HK-2 (cell line): ENCODE measurements around the gene ARSG.
"Not testable (repeated sequence)": the region's sequence is repeated elsewhere in the genome, so short reads cannot be mapped to it uniquely, and the experiment has no call there.

Experiments
- DNase-seq: peaks from one replicate; pipeline ENCODE4 v3.0.0-alpha.2; 2018; ENCODE audit not compliant: unreplicated experiment

The ARSG gene

DNA sequence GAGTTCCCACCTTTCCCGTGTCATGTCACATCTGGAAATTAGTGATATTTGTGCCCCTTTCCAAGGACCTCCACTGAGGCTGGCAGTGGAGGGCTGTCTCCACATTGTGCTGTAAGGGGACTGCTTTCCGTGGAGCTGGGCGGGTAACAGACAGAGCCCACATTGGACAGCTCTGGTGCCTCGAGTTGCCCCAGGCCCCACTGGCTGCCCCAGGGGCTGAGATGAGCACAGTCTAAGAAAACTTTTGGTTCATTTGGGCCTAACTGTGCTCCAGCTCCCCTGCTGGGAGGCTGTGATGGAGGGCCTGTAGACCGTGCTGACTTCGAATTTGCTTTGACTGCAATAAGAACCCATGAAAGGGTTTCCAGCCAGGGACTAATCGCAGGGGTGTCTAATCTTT, 38.0 kb downstream of the ARSG start:
- no peak for DNase-seq

DNA sequence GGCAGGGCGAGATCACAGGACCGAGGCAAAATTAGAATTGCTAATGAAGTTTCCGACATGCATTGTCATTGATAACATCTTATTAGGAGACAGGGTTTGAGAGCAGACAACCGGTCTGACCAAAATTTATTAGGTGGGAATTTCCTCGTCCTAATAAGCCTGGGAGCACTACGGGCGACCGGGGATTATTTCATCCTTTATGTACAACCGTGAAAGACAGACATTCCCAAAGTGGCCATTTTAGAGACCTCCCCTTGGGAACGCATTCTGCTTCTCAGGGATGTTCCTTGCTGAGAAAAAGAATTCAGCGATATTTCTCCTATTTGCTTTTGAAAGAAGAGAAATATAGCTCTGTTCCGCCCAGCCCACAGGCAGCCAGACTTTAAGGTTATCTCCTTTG, 40.6 kb downstream of the ARSG start:
- DNase-seq: not testable (repeated sequence)

DNA sequence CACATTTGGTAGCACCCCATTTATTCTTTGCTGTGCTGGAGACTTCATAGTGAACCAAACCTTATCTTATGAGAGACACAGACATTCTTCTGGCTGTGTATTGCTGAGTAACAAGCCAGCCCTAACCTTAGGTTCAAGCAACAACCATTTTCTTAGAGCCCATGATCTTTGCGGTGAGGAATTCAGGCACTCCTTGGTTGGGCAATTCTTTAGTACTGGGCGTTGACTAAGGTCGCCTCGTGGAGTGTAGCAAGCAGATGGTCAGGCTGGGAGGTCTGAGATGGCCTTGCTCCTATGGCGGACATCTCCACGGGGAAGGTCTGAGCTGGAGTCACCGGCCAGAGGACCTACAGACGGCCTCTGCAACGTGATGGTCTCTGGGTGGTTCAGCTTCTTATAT, 43.1 kb downstream of the ARSG start:
- DNase-seq: no peak

DNA sequence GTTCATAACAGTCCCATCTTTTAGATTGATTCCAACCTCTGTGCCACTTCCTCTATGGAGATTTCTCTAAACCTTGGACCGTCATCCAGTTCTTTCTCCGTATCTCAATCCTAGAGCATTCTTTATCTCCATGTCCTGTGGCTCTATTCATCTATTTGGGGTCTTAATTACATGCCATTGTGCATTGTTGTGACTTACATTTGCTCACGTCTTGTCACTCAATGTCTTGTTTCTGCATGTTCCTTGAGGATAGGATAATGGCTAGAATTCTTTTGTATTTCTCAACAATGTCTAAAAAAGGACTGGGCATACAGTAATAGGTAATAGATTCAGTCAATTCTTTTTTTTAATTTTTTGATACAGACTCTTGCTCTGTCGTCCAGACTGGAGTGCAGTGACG, 50.2 kb downstream of the ARSG start:
- no peak for DNase-seq

DNA sequence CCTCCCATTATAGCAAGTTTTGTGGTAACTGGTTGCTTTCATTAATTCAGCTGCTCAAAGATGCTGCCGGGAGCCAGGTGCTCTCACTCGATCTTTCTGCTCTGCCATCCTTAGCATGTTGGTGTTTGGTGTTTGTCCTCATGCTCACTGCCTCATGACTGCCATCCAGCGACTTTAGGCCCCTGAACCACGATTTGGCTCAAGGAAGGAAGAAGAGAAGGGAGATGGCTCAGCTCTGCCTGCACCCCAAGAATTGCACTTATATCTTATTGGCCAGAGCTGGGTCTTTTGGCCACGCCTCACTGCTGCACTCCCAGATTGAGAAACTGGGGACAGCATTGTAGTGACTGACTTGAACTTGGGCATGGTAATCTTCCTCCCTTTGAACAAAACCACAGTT, 52.7 kb downstream of the ARSG start:
- DNase-seq: no peak

DNA sequence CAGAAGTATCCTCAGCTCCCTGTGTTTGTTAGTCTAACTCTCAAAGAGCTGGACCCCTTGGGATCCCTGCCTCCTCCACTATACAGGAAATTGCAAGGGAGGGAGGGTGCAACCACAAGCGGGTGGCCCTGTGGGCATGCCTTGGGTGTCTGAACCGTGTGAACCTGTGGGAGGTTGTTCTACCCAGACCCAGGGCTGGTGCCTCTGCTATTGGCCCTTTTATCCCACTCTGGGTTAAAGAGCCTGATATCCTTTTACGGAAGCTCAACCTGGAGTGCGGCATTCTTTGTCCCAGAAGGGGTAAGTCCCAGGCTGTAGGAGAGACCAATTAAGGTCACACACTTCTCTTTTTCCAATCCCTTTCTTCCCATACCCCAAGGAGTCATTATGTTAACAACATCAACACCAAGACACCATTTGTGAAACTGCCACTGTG, 53.4 kb downstream of the ARSG start:
- DNase-seq: no peak

DNA sequence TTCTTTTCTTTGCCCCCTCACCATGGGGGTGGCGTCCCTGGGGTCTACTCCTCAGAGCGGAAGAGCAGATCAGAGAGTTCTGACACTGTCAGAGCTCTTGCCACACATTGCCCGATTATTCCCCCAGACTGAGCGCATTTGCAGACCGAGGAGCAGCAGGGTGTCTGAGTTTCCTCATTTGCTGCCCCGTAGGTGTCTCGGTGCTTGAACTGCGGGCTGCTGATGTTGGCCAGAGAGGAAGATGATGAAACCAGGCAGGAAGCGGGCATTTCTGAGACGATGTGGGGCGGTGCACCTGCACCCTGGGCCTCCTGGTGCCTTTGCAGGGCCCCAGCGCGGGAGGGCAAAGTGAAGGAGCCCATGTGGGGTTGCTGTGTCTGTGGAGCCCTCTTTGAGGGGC, 55.2 kb downstream of the ARSG start:
- DNase-seq: no peak

DNA sequence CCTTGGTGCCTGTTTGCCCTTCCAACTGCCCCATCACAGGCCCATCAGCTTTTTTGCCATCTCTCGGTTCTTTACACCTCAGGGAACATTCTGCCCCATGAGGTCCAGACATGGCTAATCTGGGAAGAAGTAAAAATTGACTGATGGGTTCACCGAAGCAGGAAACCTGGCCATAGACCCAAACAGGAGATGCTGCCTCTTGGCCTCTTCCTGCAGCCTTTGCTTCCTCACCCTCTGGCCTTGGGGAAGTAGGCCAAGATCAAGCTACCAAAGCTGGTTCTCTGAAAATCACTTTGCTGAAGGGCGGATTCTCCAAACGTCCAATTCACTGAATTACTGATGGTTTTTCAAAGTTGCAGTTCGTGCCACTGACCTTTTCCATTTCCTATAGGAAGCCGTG, 56.1 kb downstream of the ARSG start:
- DNase-seq: no peak

DNA sequence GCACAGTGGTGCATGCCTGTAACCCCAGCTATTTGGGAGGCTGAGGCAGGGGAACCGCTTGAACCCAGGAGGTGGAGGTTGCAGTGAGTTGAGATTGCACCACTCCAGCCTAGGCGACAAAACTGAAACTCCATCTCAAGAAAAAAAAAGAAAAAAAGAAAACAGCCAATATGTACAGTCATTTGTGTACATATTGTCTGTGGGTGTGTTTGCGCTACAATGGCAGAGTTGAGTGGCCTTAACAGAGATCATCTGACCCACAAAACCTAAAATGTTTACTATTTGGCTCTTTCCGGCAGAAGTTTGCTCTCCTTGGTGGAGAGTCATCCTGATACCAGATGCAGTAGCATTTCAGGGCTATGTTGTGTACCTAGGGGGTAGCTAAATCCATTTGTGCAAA, 57.9 kb downstream of the ARSG start:
- no peak for DNase-seq

DNA sequence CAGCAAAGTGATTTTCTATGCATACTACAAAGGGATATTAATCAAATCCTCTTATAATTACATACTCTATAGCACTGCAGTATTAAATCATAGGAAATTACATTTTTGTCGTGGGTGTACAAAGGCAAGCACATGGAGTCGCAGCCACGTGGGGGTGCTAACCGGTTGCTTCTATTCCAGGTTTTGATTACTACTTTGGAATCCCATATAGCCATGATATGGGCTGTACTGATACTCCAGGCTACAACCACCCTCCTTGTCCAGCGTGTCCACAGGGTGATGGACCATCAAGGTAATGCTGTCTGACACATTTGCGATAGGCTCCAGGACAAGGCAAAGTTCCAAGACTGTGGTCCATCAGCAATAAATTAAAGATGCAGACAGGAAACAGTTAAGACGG, 60.1 kb downstream of the ARSG start:
- DNase-seq: no peak

DNA sequence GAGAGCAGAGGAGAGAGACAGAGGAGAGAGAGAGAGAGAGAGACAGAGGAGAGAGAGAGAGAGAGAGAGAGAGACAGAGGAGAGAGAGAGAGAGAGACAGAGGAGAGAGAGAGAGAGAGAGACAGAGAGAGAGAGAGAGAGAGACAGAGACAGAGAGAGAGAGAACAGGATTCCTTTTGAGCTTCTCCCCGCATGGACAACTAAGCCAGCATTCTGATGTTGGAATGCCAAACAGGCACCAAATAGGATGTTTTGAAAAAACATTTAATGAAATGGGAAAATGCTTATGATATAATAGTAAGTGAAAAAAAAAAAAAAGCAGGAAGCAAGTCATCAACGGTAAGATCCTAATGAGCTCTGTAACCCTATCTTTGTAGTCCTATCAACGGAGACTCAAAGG, 60.7 kb downstream of the ARSG start:
- DNase-seq: no peak

DNA sequence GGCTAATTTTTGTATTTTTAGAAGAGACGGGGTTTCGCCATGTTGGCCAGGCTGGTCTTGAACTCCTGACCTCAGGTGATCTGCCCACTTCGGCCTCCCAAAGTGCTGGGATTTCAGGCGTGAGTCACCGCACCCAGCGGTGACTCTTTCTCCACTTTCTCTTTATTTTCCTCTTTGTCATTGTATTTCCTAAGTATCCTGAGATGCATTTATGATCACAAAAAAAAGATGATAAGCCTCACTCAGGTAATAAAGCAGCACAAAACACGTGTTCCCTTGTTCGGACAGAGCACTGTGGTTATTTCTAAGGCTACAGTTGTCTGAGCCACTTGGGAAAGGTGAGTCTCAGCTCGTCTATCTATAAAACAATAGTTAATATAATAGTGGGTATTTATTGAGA, 61.4 kb downstream of the ARSG start:
- DNase-seq: not testable (repeated sequence)

DNA sequence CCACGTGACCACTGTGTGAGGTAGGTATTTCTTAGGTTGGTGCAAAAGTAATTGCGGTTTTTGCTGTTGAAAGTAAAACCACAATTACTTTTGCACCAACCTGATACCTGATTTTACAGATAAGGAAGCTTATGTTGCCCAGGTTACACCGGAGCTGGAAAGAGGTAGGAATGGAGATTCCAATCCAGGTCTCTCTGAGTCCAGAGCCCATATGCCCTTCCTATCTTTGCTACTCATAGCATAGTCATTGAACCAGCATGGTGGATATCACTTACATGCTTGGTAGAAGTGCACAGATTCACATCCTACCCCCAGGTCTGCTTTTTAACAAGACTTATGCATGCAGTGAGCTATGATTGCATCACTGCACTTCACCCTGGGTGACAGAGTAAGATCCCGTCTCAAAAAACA, 61.8 kb downstream of the ARSG start:
- DNase-seq: no peak

DNA sequence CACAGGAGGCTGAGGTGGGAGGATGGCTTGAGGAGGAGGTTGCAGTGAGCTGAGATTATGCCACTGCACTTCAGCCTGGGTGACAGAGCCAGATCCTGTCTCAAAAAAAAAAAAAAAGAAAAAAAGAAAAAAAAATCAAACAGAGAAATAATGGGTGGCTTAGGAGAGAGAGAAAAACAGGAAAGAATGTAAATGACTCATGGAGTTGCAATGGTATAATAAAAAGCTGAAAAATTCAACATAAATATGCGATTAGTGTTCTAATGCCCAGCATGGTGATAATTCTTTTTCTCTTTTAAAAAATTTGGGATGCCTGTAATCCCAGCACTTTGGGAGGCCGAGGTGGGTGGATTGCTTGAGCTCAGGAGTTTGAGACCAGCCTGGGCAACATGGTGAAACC, 63.0 kb downstream of the ARSG start:
- not testable (repeated sequence) for DNase-seq

DNA sequence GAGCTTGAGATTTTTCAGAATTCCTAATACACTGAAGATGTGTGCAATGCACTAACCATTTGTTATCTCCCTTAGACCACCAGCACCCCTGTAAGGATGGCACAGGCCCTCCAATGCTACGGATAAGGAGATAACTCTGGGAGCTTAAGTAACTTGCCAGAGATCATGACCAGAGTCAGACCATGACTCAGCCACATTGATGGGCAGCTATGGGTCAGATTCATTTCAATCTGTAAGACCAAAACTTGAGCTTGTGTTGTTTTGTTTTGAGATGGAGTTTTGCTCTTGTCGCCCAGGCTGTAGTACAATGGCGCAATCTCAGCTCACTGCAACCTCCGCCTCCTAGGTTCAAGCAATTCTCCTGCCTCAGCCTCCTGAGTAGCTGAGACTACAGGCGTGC, 63.8 kb downstream of the ARSG start:
- not testable (repeated sequence) for DNase-seq

DNA sequence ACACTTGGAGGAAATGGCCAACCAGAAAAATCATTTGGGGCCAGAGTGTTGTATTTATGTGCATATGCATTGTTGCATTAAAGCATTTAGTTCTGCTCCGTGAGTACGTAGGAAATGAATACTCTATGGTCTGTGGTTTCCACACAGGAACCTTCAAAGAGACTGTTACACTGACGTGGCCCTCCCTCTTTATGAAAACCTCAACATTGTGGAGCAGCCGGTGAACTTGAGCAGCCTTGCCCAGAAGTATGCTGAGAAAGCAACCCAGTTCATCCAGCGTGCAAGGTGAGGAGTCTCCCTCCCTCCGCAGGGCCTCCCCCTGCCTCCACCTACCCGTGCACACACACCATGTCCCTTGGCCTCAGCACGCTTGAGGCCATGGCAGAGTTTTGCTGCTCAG, 65.2 kb downstream of the ARSG start:
- no peak for DNase-seq

DNA sequence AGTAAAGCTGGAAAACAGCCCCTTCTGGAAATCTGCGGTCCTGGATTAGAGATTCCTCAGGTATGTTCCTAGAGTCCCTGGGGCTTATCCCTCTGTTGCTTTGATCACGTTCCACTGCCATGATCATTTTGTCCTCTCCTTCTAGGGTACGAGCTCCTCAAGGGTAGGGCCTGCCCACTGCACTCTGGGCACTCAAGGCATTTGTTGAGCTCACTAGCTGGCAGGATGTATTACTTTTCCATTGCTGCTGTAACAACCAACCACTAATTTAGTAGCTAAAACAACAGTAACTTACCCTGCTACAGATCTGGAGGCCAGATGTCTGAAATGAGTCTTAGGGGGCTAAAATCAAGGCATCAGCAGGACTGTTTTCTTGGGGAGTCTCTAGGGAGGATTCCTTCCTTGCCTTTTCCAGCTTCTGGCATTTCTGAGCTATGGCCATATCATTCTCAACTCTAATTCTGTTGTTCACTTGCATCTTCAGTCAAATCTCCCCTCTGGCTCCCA, 65.7 kb downstream of the ARSG start:
- no peak for DNase-seq

DNA sequence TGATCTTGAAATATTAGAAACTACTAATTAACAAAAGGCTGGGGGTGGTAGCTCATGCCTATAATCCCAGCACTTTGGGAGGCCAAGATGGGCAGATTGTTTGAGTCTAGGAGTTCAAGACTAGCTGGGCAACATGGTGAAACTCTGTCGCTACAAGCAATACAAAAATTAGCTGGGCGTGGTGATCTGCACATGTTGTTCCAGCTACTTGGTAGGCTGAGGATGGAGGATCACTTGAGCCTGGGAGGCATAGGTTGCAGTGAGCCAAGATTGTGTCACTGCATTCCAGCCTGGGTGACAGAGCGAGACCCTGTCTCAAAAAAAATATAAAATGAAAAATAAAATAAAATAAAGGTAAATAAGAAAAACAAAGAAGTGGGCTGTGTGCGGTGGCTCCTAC, 66.6 kb downstream of the ARSG start:
- no peak for DNase-seq

DNA sequence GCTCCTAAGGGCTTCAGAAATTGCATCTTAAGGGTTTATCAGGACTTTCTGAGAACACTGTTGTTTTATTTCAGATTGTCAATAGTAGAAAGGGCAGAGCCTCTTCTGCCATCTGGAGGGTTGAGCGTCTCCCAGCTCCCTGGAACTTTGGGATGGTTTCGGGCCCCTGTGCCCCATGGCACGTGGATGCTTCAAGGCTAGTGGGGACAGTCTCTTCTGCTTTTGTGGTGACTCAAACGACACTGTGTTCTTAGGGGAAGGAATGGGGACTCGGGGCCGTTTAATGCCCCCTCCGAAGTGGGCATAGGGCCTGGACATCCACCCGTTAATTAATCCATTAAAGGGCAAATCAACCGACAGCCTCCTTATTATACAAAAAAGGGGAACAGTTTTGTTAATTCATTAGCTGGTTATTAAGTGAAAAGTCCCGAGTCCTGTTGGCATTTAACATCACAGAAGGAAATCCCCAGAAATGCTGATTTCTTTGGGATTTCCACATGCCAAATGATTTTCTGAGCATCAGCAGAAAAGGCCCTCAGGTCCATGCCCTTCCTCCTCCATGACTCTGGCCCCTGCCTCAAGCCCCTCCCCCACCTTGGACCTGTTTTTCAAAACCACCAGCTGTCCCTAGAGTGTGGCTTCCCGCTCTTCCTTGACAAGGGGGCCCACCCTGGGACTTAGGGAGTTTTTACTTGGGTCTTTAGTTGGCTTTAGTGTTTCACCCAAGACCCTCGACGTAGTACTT, 68.7 kb downstream of the ARSG start:
- DNase-seq: no peak

DNA sequence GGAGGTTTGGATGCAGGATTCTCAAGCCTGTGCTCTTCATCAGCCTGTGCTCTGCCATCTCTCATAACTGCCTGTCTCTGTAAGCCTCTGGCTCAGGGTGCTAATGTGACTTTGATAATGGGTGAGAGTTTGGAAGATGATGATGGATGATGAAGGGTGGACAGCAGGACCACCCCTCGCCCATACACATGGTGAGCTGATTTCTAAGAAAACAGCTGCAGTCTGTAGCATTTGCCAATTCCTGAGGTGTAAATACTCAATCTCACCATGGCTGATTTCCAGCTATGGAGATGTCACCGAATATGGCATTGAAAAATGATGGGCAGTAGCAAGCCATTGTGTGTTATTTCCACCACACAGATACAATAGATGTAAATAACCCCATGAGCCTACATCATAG, 74.2 kb downstream of the ARSG start:
- DNase-seq: no peak

DNA sequence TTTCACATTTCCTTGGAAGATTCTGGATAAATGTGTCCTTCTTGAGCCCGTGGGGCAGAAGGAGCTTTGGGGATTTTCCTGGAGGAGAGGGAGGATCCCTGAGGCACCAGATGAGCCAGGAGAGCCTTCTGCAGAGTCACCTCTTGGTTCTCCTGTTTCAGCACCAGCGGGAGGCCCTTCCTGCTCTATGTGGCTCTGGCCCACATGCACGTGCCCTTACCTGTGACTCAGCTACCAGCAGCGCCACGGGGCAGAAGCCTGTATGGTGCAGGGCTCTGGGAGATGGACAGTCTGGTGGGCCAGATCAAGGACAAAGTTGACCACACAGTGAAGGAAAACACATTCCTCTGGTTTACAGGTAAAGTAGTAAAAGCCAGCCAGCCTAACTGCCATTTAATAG, 77.1 kb downstream of the ARSG start:
- no peak for DNase-seq

DNA sequence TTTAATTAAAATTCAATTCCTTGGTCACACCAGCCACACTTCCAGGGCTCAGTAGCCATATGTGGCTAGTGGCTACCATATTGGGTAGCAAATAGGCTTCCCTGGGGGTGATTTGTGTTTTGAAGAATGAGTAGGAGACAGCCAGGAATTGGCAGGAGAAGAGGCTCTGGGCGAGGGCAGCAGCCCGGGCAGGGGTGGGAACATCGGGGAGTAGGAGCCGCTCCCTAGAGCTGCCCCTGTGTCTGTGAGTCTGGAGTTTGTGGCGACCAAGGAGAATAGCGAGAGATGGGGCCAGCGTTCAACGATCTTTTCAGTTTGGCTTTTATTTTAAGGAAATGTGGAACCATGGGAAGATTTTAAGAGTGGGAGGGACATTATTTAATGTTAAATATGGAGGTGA, 84.3 kb downstream of the ARSG start:
- DNase-seq: no peak

DNA sequence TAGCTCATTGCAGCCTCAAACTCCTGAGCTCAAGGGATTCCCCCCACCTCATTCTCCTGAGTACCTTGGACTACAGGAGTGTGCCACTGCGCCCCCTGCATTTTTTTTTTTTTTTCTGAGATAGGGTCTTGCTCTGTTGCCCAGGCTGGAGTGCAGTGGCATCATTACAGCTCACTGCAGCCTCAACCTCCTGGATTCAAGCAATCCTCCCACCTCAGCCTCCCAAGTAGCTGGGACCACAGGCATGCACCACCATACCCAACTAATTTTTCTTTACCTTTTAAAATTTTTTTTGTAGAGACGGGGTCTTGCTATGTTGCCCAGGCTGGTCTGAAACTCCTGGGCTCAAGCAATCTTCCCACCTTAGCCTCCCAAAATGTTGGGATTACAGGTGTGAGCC, 84.9 kb downstream of the ARSG start:
- not testable (repeated sequence) for DNase-seq

DNA sequence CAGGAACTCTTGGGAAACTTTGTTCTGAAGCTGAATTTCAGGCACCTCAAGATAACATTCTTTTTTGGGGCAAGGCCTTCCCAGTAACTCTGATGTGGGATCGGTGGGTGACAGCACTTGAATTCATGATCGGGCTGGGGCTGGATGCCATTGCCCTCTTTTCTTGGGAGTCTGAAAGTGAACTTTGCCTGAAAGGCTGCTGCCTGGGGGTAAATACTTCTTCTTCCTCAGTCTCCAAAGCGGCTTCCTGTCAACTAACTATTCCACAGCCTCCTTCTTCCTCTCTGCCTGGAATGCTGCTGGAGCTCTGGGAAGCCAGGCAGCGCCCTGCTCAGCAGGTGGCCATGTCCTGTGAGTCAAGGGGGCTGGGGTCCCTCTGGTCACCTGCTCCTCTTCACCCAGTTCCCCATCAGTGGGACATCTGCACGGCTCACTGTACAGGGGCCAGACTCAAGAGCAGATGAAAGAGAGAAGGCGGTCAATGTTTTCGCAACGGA, 86.5 kb downstream of the ARSG start:
- DNase-seq: no peak
